Measurements from ENCODE around the gene DCAF12. TPM values are rescaled to one million over a fixed set of nuclear protein-coding genes. Genes with fewer than 3 reads are reported as not detected.

DCAF12 gene
- total and polyA plus RNA-seq, 2 of the 4 experiments (the other 2 are of a cell fraction) = 7.2 to 17.1 TPM

DNA sequence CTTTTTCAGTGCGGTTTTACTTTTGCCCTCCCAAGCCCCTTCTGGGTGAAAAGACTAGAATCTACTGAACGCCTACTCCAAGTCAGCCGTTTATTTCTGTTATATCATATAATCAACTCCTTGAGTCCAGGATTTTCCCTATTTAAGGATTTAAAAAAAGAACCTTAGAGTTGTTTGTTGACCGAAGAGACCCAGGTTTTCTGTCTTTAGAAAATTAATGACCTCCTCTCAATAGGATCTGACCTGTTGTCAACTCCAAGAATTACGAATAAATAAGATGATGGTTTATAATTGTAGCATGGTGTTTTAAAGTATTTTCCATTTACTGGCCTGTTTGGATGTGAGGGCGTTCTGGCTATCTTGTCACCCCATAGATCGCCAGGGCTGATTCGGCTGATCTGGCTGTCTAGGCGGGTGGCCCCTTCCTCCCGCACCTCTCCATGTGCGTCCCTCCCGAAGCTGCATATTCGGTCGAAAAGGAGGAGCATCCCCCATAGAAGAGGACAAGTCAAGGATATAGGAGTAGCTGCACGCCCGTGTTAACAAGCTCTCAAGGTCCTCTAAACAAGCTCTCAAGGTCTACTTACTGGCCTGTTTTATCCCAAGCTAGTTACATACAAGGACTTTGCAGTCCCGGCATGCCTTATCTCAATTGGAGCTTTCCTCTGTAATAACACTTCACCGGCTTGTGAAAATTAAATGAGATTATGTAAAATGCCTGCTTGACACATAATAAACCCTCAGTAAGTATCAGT, 76.7 kb downstream of the DCAF12 start:
- H3K18ac ChIP-seq (ENCODE audit: low read depth, low read length) = no peak overlapping the region; the same call in 1 of the 2 replicates
- peak overlapping the region; percentile 74 for H4K91ac ChIP-seq (ENCODE audit: insufficient read depth, low read depth, low read length)
- H3K9me3 ChIP-seq (ENCODE audit: control insufficient read depth, insufficient read depth, low read length) = no peaks in the 10 kb centered on the region
- peaks cover 6 to 28% of the 10 kb centered on the region in 2 experiments; a peak in 3 of 4 replicates for H3K79me1 ChIP-seq (ENCODE audit: low read depth in 1 of 2, low read length in 2 of 2)
- ATAC-seq (ENCODE audit: low read depth) (no peak), DNase-seq (no peak)
- TF ChIP-seq SMC3 (IDR thresholded peaks at IDR 0.05; ENCODE audit: low read depth, low read length) (no peak), RAD21 (IDR thresholded peaks at IDR 0.05; ENCODE audit: low read length) (no peak), MXI1 (IDR thresholded peaks at IDR 0.05; ENCODE audit: borderline replicate concordance, low read depth, low read length) (no peak), CEBPB (IDR thresholded peaks at IDR 0.05; ENCODE audit: low read depth, low read length) (no peak), RFX5 (IDR thresholded peaks at IDR 0.05; ENCODE audit: low read depth, low read length) (no peak)
- TF ChIP-seq, protein P1, sequence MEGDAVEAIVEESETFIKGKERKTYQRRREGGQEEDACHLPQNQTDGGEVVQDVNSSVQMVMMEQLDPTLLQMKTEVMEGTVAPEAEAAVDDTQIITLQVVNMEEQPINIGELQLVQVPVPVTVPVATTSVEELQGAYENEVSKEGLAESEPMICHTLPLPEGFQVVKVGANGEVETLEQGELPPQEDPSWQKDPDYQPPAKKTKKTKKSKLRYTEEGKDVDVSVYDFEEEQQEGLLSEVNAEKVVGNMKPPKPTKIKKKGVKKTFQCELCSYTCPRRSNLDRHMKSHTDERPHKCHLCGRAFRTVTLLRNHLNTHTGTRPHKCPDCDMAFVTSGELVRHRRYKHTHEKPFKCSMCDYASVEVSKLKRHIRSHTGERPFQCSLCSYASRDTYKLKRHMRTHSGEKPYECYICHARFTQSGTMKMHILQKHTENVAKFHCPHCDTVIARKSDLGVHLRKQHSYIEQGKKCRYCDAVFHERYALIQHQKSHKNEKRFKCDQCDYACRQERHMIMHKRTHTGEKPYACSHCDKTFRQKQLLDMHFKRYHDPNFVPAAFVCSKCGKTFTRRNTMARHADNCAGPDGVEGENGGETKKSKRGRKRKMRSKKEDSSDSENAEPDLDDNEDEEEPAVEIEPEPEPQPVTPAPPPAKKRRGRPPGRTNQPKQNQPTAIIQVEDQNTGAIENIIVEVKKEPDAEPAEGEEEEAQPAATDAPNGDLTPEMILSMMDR (conservative IDR thresholded peaks at IDR 0.05; ENCODE audit: low read depth, low read length) = no peak
- TF ChIP-seq, protein P2, sequence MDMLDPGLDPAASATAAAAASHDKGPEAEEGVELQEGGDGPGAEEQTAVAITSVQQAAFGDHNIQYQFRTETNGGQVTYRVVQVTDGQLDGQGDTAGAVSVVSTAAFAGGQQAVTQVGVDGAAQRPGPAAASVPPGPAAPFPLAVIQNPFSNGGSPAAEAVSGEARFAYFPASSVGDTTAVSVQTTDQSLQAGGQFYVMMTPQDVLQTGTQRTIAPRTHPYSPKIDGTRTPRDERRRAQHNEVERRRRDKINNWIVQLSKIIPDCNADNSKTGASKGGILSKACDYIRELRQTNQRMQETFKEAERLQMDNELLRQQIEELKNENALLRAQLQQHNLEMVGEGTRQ (IDR thresholded peaks at IDR 0.05; ENCODE audit: low read depth, low read length) = no peak
- H3K36me3 ChIP-seq (ENCODE audit: control insufficient read depth, insufficient read depth, low read length) = no peaks in the 10 kb centered on the region
- H3K4me1 ChIP-seq (ENCODE audit: control insufficient read depth, insufficient read depth, low read length) = peaks cover 10% of the 10 kb centered on the region
- H2BK5ac ChIP-seq (ENCODE audit: low read depth, low read length, poor library complexity, severe bottlenecking) = peak overlapping the region; percentile 93
- peak overlapping the region; percentile 61 for H3K4me3 ChIP-seq (ENCODE audit: insufficient read depth, low read depth, low read length)
- H2AK5ac ChIP-seq (ENCODE audit: low read depth, low read length) = peak overlapping the region; percentile 96
- peak overlapping the region; percentile 89; the same call in 1 of the 2 replicates for H4K5ac ChIP-seq (ENCODE audit: low read depth, low read length)
- ChIA-PET POLR2A (ENCODE audit: unreplicated experiment) (interaction anchor here (0.6 to 2.0 kb wide), 2 partner anchors 18 to 24 kb away, joined by 4 to 6 read pairs; no protein-coding TSS in a partner anchor), CTCF (interaction anchor here (0.6 to 0.8 kb wide), 3 partner anchors 17 to 542 kb away, joined by 4 to 7 read pairs (median 4); no protein-coding TSS in a partner anchor)
- peak overlapping the region; percentile 64 to 98 for H4K8ac ChIP-seq (ENCODE audit: low read depth in 2 of 2, low read length in 2 of 2)
- H2AK9ac ChIP-seq (replicated peaks; ENCODE audit: low read depth, low read length, poor library complexity) = peak overlapping the region; percentile 93
- H3K27me3 ChIP-seq (ENCODE audit: control insufficient read depth, insufficient read depth, low read length) = no peaks in the 10 kb centered on the region
- in situ Hi-C loops (cut with MboI; ENCODE audit: low sequenced_read_pairs) = no loop called here
- peak overlapping the region; percentile 78 for H3K14ac ChIP-seq (replicated peaks; ENCODE audit: low read depth, low read length)
- peak overlapping the region; percentile 96 for H3K4ac ChIP-seq (ENCODE audit: low read depth, low read length)
- no peak overlapping the region for H2BK20ac ChIP-seq (ENCODE audit: low read depth, low read length)
- H4K20me1 ChIP-seq (ENCODE audit: insufficient read depth, low read length) = peaks cover 8% of the 10 kb centered on the region; the same call in 1 of the 2 replicates
- H3K9ac ChIP-seq (ENCODE audit: low read depth, low read length) = peak overlapping the region; percentile 49
- intact Hi-C loops (cut with micrococcal nuclease) = no loop called here
- H3K9me1 ChIP-seq (ENCODE audit: insufficient read depth, low read length) = peaks cover 12% of the 10 kb centered on the region
- H3K27ac ChIP-seq (ENCODE audit: insufficient read depth, low read length) = peak overlapping the region; percentile 90
- peak overlapping the region; percentile 56; the same call in 1 of the 2 replicates for H2BK120ac ChIP-seq (ENCODE audit: low read depth, low read length)
- peak overlapping the region; percentile 27; the same call in 1 of the 3 replicates for H2BK15ac ChIP-seq (ENCODE audit: low read depth, low read length)
- peak overlapping the region; percentile 97 for H3K56ac ChIP-seq (ENCODE audit: extremely low read depth, insufficient read depth, low read length)
- peak overlapping the region; percentile 79 for H3K4me2 ChIP-seq (ENCODE audit: low read depth, low read length)
- WGBS, 2 experiments (ENCODE audit: extremely low coverage in 2 of 2, insufficient read length in 1 of 2) = no CpG with 5 or more reads among the region's 18 CpGs
- BruUV-seq (replicated peaks) = no TSS peak
- peak overlapping the region; percentile 94; the same call in 1 of the 2 replicates for H3K23ac ChIP-seq (ENCODE audit: low read depth, low read length)
- H2AFZ ChIP-seq (replicated peaks; ENCODE audit: low read length, poor library complexity) = peak overlapping the region; percentile 100
- dilution Hi-C loops (cut with HindIII; ENCODE audit: low sequenced_read_pairs, unreplicated experiment) = no loop called here
